Stimulated activated CD4-positive, alpha-beta T cell treated with anti-CD3 and anti-CD28 coated beads, Interleukin-1b, Interleukin-23, amount 100 ng/mL, for 1 hour (primary cell): ENCODE measurements around the gene CRELD2.

Experiments
- DNase-seq, 2 donors: peaks; one replicate each; pipeline ENCODE4 v3.0.0-alpha.2; 2020; ENCODE audit warnings: low read depth in 2 of 2

CRELD2 gene

GRCh38 chr22:49911881-49912625, 6.4 kb upstream of the CRELD2 start:
- DNase-seq: no peak

DNA sequence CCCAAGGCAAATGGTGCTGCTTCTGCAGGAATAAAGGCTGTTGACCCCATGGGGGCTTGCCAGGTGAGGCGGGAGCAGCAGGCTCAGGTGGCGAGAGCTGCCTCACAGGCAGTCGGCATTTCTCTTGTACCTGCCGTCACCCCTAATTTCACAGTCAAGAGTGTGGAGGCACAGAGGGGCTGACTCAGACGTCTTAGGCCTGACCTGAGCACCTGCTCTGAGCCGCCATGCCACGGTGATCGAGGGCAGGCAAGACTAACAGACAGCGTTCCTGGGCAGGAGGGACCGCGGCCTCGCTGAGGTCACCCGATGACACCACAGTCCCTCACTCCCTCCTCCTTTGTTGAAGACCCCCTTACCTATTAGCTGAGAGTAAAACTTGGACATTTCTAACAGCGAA, 5.4 kb upstream of the CRELD2 start:
- no peak for DNase-seq

DNA sequence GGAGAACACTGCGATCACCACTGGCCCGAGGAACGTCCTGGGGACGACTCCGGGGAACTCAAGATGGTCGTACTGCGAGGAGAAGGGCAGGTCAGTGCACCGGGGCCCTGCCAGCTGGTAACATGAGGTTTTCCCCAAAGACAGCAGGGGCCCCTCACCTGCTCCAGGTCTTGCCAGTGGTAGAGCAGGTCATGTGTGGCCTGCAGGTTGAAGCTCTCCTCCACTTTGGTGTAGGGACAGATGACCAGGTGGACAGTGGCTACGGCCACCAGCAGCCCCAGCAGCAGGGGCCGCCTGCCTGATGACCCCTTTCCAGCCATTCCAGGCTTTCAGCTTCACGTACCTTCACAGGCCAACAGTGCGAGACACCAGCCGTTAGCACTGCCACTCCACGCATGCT, 5.0 kb upstream of the CRELD2 start:
- no peak for DNase-seq

DNA sequence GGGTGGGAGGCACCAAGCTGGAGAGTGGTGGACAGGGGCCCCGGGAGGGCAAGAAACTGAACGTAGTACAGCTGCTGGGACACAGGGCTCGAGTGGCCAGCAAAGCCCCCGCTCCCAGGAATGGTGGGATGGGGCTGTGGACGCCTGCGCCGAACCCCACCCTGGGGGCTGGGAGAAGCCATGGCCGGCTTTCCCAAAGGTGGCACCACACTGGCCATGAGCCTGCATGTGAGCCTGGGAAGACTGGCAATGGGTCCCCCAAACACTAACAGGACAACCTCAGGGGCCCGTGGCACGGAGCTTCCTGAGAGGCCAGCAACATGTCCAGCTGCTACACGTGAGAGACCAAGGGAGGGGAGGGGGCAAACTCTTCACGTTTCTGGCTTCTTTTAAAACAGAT, 4.2 kb upstream of the CRELD2 start:
- no peak for DNase-seq

- DNase-seq: no peak
Observed at GRCh38 chr22:49915610-49916009, 2.8 kb upstream of the CRELD2 start.

- no peak for DNase-seq
Observed at GRCh38 chr22:49916831-49917230, 1.6 kb upstream of the CRELD2 start.

DNA sequence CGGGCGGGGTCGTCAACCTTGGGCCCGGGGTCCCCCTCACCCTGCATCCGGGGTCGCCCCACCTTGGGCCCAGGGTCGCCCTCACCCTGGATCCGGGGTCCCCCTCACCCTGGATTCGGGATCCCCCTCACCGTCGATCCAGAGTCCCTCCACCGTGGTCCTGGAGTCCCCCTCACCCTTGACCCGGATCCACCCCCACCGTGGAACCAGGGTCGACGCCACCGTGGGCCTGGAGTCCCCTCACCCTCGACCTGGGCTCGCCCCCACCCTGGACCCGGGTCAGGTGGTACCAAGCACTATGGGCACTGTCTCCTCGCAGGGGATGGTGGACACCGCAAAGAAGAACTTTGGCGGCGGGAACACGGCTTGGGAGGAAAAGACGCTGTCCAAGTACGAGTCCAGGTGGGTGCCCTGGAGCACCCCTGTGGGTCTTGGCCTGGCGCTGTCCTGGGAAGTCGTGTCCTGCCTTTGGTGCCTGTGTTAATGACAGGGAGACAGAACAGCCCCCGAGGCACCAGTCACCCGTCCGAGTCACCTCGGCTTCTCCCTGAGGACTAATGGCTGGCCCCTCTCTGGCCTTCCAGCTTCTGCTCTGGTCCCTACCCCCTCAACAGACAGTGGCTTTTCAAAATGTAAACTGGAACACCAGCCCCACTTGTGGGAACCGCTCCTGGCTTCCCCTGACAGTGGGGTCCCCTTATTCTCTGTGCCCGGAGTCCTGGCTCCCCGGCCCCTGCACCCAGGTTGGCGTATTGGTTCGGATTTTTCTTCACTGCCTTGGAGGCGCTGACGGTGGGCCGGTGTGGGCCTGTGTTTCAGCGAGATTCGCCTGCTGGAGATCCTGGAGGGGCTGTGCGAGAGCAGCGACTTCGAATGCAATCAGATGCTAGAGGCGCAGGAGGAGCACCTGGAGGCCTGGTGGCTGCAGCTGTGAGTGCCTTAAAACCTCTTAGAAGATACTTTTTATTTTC, 762 bp downstream of the CRELD2 start:
- DNase-seq: no peak

DNA sequence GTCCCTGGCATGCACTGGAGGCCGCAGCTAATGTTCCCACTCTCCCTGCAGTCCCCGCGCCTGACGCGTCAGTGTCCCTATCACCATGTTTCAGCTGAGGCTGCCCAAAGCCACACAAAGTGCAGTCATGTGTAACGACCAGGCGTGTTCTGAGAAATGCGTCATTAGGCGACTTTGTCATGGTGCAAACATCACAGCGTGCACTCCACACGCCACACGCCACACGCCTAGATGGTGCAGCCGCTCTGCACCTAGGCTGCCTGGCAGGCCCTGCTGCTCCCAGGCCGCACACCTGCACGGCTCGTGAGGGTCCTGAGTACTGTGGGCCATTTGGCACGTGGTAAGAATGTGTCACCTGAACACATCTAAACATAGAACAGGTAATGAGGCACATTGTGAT, 2.4 kb downstream of the CRELD2 start:
- DNase-seq: no peak

DNA sequence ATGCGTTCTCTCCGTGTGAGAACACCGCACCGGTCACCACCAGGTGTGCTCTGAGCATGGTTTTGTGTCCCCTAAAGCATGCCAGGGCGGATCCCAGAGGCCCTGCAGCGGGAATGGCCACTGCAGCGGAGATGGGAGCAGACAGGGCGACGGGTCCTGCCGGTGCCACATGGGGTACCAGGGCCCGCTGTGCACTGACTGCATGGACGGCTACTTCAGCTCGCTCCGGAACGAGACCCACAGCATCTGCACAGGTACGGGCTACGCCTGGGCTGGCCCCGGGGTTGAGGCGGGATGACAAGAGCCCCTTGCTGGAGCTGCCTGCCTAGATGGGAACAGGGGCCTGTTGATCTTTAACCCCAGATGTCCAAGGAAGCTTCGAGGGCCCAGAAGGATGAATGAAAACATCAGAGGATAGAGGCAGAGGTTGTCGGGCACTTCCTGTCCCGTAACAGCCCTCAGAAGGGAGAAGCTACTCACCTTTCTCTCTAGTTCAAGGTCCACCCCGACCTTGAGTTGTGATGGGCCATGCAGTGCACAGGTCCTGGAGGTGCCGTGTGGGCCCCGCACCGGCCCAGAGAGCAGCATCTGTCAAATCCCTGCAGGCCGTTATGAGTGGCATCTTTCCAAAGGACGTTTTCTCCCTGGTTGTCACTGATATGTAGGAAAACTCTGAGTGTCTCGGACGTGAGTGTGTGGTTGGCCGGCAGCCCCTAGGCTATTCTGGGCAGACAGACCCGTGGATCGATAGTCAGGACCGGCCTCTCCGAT, 3.3 kb downstream of the CRELD2 start:
- DNase-seq: no peak

GRCh38 chr22:49922484-49922883, 4.0 kb downstream of the CRELD2 start:
- no peak for DNase-seq

DNA sequence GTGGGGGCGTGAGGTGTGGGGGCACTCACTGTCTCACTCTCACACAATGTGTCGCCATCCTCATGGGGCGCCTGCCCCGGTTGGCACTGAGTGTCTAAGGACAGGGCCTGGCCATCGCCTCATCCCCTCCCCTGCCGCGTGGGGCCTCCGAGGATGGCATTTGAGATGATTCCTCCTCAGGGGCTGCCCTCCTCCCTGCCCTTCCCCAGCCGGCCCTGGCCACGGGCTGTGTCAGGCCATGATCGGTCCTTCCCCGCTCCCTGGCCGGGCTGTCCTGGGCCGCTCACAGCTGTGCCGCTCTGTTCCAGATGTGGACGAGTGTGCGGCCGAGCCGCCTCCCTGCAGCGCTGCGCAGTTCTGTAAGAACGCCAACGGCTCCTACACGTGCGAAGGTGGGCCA, 4.5 kb downstream of the CRELD2 start:
- no peak for DNase-seq

DNA sequence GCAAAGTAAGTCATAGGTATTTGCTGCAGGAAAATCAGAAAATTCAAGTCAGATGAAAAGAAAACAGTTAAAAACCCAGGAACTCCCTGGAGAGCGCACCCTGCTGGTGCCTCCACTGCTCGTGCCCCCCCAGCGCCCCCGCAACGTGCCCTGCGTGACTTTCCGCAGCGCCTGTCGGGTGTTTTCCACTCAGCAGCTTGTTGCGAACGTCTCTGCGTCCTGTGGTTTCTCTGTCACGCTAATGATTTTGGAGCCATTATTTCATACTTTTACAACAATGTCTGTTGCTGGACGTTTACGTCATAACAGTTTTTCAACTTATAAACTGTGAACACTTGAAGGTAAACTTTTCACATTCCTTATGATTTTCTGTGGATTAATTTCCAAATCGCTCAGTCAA, 5.0 kb downstream of the CRELD2 start:
- DNase-seq: no peak

GRCh38 chr22:49924113-49924833, 5.8 kb downstream of the CRELD2 start:
- no peak for DNase-seq

- peak in 1 of 2 donors; percentile 42 for DNase-seq
Observed at GRCh38 chr22:49925525-49926128, 7.2 kb downstream of the CRELD2 start.

GRCh38 chr22:49926916-49927315, 8.5 kb downstream of the CRELD2 start:
- DNase-seq: no peak

DNA sequence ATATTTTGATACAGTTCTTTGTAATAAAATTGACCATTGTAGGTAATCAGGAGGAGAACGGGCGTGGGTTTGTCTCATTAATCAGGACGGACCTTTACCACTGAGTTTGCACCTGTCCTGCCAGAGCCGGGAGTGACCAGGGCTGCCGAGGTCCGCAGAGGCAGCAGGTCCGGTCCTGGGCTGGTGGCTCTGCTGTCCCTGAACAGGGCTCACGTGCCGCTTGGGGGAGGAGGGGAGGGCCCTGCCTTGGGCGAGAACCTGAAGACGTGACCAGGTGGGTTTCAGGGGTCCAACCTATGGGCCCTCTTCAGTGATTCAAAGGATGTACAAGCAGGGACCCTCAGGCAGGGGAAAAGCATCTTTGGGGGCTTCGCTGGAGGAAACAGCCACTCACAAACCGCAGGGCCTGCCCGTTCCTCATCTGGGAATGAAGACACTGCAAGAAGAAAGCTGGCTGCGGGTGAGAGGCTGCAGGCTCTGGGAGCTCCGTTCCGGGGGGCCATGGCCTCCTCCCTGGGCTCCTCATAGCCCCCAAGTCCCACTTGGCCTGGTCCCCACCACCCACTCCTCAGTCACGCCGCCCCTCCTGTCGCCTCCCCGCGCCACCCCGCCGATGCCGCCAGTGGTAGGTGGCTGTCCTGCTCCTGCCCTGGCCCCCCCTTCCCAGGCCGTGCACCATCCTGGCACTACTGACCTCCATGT, 9.2 kb downstream of the CRELD2 start:
- no peak for DNase-seq

DNA sequence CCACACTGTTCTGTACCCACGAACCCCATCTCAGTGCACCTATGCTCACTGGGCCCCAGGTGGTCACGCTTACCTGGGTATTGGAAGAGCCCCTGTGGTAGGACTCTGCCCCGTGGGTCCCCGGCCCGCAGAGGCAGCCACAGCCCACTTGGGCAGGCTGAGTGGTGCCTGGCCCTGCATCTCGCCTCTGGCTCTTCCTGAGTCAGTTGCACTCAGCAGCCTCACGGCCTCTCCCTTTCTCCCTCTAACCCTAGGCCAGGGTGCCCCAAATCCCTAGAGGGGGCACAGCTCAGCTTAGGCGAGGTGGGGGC, 9.7 kb downstream of the CRELD2 start:
- DNase-seq: no peak

GRCh38 chr22:49928555-49929210, 10.2 kb downstream of the CRELD2 start:
- no peak for DNase-seq

DNA sequence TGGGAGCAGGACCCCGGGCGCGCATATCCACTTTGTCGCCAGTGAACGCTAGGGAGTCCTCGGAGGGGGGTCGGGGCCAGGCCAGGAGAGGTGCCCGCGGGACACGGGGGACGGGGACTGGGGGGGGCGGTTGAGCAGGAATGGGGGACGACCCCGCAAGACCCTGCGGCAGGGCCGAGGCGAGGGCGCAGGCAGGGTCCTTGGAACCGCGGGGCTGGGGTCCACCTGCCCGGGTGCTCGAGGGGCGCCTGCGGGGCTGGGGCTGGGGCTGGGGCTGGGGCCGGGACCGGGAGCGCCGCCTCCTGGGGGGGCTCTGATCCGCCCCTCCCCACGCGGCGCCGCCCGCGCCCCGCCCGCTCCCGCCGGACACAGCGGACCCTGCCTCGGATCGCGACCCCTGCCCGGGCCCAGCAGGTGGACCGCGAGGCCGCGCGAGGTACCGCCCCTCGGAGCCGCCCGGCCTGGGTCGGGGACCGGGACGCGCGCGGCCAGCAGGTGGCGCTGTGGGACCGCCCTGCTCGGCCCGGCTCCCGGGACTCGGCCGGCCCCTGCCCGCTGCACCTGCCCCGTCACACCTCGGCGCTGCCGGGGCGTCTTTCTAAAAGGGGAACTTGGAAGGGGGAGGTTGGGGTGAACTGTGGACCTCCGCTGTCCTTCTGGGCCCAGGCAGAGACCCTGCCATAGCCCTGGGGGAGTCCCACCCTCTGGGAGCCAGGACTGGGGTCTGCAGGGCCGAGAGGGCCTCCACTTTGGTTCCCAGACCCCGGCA, 11.0 kb downstream of the CRELD2 start:
- DNase-seq: peak; percentile 65 to 77
